Measurements from ENCODE around the gene S100A14. TPM values are rescaled to one million over a fixed set of nuclear protein-coding genes. Genes with fewer than 3 reads are reported as not detected.
"Not testable (repeated sequence)": the region's sequence is repeated elsewhere in the genome, so short reads cannot be mapped to it uniquely, and the experiment has no call there.

The S100A14 gene
- total RNA-seq, 1 experiment from 2014 or later = 624 TPM

GRCh38 chr1:153592748-153593147 lies 23.4 kb downstream of the S100A14 start:
- Mint-ChIP-seq H3K36me3 (ENCODE audit: insufficient read depth, unreplicated experiment) (no peaks in the 10 kb centered on the region), H3K27ac (ENCODE audit: unreplicated experiment) (no peak overlapping the region), H3K4me1 (ENCODE audit: low read depth, unreplicated experiment) (peaks cover 10% of the 10 kb centered on the region), H3K4me3 (ENCODE audit: unreplicated experiment) (no peak overlapping the region), H3K27me3 (ENCODE audit: insufficient read depth, unreplicated experiment) (no peaks in the 10 kb centered on the region), H3K9me3 (ENCODE audit: unreplicated experiment) (no peaks in the 10 kb centered on the region)
- no TSS peak for BruUV-seq (replicated peaks)
- DNase-seq = no peak
- Histone ChIP-seq H3K9me3 (no peaks in the 10 kb centered on the region), H3K4me1 (0 out of 2 replicates have a peak, but pooled peaks cover 7% of the 10 kb centered on the region), H3K36me3 (ENCODE audit: control insufficient read depth, insufficient read depth, low read length) (no peaks in the 10 kb centered on the region), H3K27me3 (replicated peaks; ENCODE audit: control insufficient read depth, insufficient read depth, low read length) (no peaks in the 10 kb centered on the region), H3K4me3 (ENCODE audit: low read depth, low read length) (no peak overlapping the region)
- ChIA-PET CTCF (no interaction called here), POLR2A (no interaction called here)
- intact Hi-C loops (cut with micrococcal nuclease; ENCODE audit: unreplicated experiment) = no loop called here
- TF ChIP-seq, protein P1, sequence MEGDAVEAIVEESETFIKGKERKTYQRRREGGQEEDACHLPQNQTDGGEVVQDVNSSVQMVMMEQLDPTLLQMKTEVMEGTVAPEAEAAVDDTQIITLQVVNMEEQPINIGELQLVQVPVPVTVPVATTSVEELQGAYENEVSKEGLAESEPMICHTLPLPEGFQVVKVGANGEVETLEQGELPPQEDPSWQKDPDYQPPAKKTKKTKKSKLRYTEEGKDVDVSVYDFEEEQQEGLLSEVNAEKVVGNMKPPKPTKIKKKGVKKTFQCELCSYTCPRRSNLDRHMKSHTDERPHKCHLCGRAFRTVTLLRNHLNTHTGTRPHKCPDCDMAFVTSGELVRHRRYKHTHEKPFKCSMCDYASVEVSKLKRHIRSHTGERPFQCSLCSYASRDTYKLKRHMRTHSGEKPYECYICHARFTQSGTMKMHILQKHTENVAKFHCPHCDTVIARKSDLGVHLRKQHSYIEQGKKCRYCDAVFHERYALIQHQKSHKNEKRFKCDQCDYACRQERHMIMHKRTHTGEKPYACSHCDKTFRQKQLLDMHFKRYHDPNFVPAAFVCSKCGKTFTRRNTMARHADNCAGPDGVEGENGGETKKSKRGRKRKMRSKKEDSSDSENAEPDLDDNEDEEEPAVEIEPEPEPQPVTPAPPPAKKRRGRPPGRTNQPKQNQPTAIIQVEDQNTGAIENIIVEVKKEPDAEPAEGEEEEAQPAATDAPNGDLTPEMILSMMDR (IDR thresholded peaks at IDR 0.05; ENCODE audit: insufficient read depth in 1 of 2, low read depth in 1 of 2, low read length in 1 of 2, severe bottlenecking in 1 of 2, unreplicated experiment in 1 of 2) = no peak

- Histone ChIP-seq H3K36me3 (ENCODE audit: control insufficient read depth, insufficient read depth, low read length) (no peaks in the 10 kb centered on the region), H3K27me3 (replicated peaks; ENCODE audit: control insufficient read depth, insufficient read depth, low read length) (no peaks in the 10 kb centered on the region), H3K9me3 (no peaks in the 10 kb centered on the region), H3K4me3 (ENCODE audit: low read depth, low read length) (no peak overlapping the region), H3K4me1 (peaks cover 21% of the 10 kb centered on the region)
- TF ChIP-seq, protein P1 (IDR thresholded peaks at IDR 0.05; ENCODE audit: insufficient read depth in 1 of 2, low read depth in 1 of 2, low read length in 1 of 2, severe bottlenecking in 1 of 2, unreplicated experiment in 1 of 2) = no peak
- H3K9me3 Mint-ChIP-seq (ENCODE audit: unreplicated experiment) = no peaks in the 10 kb centered on the region
- BruUV-seq (replicated peaks) = no TSS peak
- ChIA-PET CTCF (no interaction called here), POLR2A (no interaction called here)
- H3K4me3 Mint-ChIP-seq (ENCODE audit: unreplicated experiment) = no peak overlapping the region
- H3K36me3 Mint-ChIP-seq (ENCODE audit: insufficient read depth, unreplicated experiment) = no peaks in the 10 kb centered on the region
- intact Hi-C loops (cut with micrococcal nuclease; ENCODE audit: unreplicated experiment) = no loop called here
- peaks cover 32% of the 10 kb centered on the region for H3K4me1 Mint-ChIP-seq (ENCODE audit: low read depth, unreplicated experiment)
- DNase-seq = no peak
- H3K27ac Mint-ChIP-seq (ENCODE audit: unreplicated experiment) = no peak overlapping the region
- H3K27me3 Mint-ChIP-seq (ENCODE audit: insufficient read depth, unreplicated experiment) = no peaks in the 10 kb centered on the region
These were observed 27.6 kb downstream of the S100A14 start for GRCh38 chr1:153588482-153588881.

- CTCF ChIA-PET; H3K27ac Mint-ChIP-seq (ENCODE audit: unreplicated experiment): not testable (repeated sequence)
These were observed 28.1 kb downstream of the S100A14 start for GRCh38 chr1:153588033-153588432.

GRCh38 chr1:153587314-153587713 lies 28.8 kb downstream of the S100A14 start:
- Mint-ChIP-seq H3K9me3 (ENCODE audit: unreplicated experiment) (no peaks in the 10 kb centered on the region), H3K4me3 (ENCODE audit: unreplicated experiment) (no peak overlapping the region), H3K27ac (ENCODE audit: unreplicated experiment) (no peak overlapping the region), H3K4me1 (ENCODE audit: low read depth, unreplicated experiment) (peaks cover 32% of the 10 kb centered on the region), H3K36me3 (ENCODE audit: insufficient read depth, unreplicated experiment) (no peaks in the 10 kb centered on the region), H3K27me3 (ENCODE audit: insufficient read depth, unreplicated experiment) (no peaks in the 10 kb centered on the region)
- TF ChIP-seq, protein P1 (IDR thresholded peaks at IDR 0.05; ENCODE audit: insufficient read depth in 1 of 2, low read depth in 1 of 2, low read length in 1 of 2, severe bottlenecking in 1 of 2, unreplicated experiment in 1 of 2) = no peak
- BruUV-seq (replicated peaks) = no TSS peak
- ChIA-PET POLR2A (no interaction called here), CTCF (no interaction called here)
- DNase-seq = no peak
- H3K27me3 ChIP-seq (replicated peaks; ENCODE audit: control insufficient read depth, insufficient read depth, low read length) = no peaks in the 10 kb centered on the region
- no peak overlapping the region for H3K4me3 ChIP-seq (ENCODE audit: low read depth, low read length)
- no peaks in the 10 kb centered on the region for H3K36me3 ChIP-seq (ENCODE audit: control insufficient read depth, insufficient read depth, low read length)
- intact Hi-C loops (cut with micrococcal nuclease; ENCODE audit: unreplicated experiment) = no loop called here
- peaks cover 24% of the 10 kb centered on the region for H3K4me1 ChIP-seq
- H3K9me3 ChIP-seq = no peaks in the 10 kb centered on the region

More at GRCh38 chr1:153588033-153588432, 28.1 kb downstream of the S100A14 start:
- H3K9me3 Mint-ChIP-seq (ENCODE audit: unreplicated experiment); H3K4me3 Mint-ChIP-seq (ENCODE audit: unreplicated experiment); intact Hi-C loops (cut with micrococcal nuclease; ENCODE audit: unreplicated experiment); H3K36me3 Mint-ChIP-seq (ENCODE audit: insufficient read depth, unreplicated experiment); POLR2A ChIA-PET; H3K36me3 ChIP-seq (ENCODE audit: control insufficient read depth, insufficient read depth, low read length); H3K4me3 ChIP-seq (ENCODE audit: low read depth, low read length); DNase-seq; H3K9me3 ChIP-seq; H3K27me3 ChIP-seq (replicated peaks; ENCODE audit: control insufficient read depth, insufficient read depth, low read length); BruUV-seq (replicated peaks); H3K27me3 Mint-ChIP-seq (ENCODE audit: insufficient read depth, unreplicated experiment): not testable (repeated sequence)
- peaks cover 32% of the 10 kb centered on the region for H3K4me1 Mint-ChIP-seq (ENCODE audit: low read depth, unreplicated experiment)
- peaks cover 24% of the 10 kb centered on the region for H3K4me1 ChIP-seq

Measured in Caco-2 (cell line).